ENCODE results near the gene HOXC6.

HOXC6 gene

GRCh38 chr12:54016051-54016450 is 12.2 kb upstream of the HOXC6 start:
- no peak for DNase-seq

GRCh38 chr12:54016478-54016964 is 11.7 kb upstream of the HOXC6 start:
- DNase-seq = no peak

GRCh38 chr12:54017027-54017788 is 11.0 kb upstream of the HOXC6 start:
- DNase-seq = no peak

- peak; percentile 48 for DNase-seq
Observed at GRCh38 chr12:54017878-54018467, 10.3 kb upstream of the HOXC6 start.

GRCh38 chr12:54018468-54018984 is 9.7 kb upstream of the HOXC6 start:
- no peak for DNase-seq

- no peak for DNase-seq
Observed at GRCh38 chr12:54019091-54019811, 9.0 kb upstream of the HOXC6 start.

GRCh38 chr12:54019924-54020590 is 8.2 kb upstream of the HOXC6 start:
- DNase-seq = no peak

GRCh38 chr12:54020591-54021405 is 7.4 kb upstream of the HOXC6 start:
- no peak for DNase-seq

GRCh38 chr12:54021432-54022013 is 6.7 kb upstream of the HOXC6 start:
- DNase-seq = no peak

GRCh38 chr12:54022960-54023884 is 5.0 kb upstream of the HOXC6 start:
- no peak for DNase-seq

- no peak for DNase-seq
Observed at GRCh38 chr12:54024127-54024526, 4.1 kb upstream of the HOXC6 start.

GRCh38 chr12:54024581-54025305 is 3.5 kb upstream of the HOXC6 start:
- DNase-seq = no peak

- no peak for DNase-seq
Observed at GRCh38 chr12:54025499-54026405, 2.5 kb upstream of the HOXC6 start.

- no peak for DNase-seq
Observed at GRCh38 chr12:54026640-54027441, 1.4 kb upstream of the HOXC6 start.

- no peak for DNase-seq
Observed at GRCh38 chr12:54027442-54027786, 826 bp upstream of the HOXC6 start.

GRCh38 chr12:54029529-54030441 is 1.5 kb downstream of the HOXC6 start:
- DNase-seq = no peak

GRCh38 chr12:54030442-54030801 is 2.2 kb downstream of the HOXC6 start:
- no peak for DNase-seq
